ENCODE results near the gene CADPS2.

DNA sequence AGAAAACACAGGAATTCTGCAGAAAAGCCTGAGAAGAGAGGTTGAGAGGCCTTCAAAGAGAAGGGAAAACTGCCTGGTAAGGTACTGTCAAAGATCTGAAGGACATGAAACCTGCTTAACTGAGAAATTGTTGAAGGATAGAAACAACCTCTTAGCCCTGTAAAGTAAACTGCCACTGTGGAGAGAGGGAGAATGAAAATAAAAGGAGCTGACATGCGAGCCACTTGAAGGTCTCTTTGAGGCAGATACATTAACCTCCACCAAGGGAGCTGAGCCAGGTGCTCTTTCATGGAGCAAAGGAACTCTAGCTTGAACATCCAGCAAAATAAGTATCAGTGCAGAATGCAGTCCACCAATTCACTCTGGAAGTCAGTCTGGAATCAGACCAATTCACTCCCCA is 472.9 kb downstream of the CADPS2 start:
- TF ChIP-seq POLR2A (IDR thresholded peaks at IDR 0.05; ENCODE audit: low read depth, low read length) (no peak), POLR2AphosphoS5 (IDR thresholded peaks at IDR 0.05; ENCODE audit: low read depth, low read length) (no peak), TAF1 (IDR thresholded peaks at IDR 0.05; ENCODE audit: borderline replicate concordance, low read depth, low read length) (no peak)
